Activated gamma-delta T cell (primary cell): ENCODE results near the gene COMTD1.
"Not testable (repeated sequence)": the region's sequence is repeated elsewhere in the genome, so short reads cannot be mapped to it uniquely, and the experiment has no call there.

Experiments
- DNase-seq: peaks from one replicate; lab custom pipeline; 2025; lab: John Stamatoyannopoulos, UW

Gene COMTD1

DNA sequence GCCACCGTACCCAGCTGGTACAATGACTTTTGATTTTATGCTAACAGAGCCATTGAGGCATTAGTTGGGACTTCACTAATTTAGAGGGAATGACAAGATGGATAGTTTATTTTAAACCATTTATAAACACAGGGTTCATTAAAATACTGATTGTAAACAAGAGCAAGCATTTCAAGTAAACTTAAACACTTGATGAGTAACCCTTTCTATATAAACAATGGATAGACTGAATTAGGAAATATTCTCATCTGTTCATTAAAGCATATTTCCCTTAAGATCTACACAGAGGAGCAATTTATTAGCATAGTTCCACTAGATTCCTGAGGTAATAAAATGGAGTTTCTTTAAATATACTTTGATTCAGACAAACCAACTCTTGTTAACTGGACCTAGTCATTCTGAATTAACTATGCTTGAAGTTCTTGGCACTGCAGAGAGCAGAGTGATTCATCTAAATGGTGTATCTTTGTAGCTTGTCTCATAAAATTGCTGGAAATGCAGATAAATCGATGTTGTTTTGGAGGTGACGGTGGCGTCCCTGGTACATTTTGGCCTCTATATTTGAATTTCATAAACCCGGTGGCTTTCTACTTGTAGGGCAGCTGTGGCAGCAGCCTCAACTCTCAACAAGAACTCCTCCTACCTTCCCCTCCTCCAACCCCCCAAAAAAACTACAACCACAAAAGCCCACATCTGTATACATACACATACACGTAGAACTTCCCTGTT, 40.6 kb downstream of the COMTD1 start:
- DNase-seq = no peak

DNA sequence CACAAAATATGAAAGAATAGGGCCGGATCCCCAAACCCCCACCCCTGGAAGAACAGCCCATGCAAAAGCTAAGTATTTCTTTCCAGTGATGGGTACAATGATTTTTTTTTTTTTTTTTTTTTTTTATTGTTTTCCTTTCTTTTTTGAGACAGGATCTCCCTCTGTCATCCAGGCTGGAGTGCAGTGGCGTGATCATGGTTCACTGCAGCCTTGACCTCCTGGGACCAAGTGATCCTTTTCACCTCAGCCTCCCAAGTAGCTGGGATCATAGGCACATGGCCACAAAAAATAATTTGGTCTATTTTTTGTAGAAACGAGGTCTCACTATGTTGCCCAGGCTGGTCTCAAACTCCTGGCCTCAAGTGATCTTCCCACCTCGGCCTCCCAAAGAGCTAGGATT, 41.1 kb downstream of the COMTD1 start:
- DNase-seq = not testable (repeated sequence)

DNA sequence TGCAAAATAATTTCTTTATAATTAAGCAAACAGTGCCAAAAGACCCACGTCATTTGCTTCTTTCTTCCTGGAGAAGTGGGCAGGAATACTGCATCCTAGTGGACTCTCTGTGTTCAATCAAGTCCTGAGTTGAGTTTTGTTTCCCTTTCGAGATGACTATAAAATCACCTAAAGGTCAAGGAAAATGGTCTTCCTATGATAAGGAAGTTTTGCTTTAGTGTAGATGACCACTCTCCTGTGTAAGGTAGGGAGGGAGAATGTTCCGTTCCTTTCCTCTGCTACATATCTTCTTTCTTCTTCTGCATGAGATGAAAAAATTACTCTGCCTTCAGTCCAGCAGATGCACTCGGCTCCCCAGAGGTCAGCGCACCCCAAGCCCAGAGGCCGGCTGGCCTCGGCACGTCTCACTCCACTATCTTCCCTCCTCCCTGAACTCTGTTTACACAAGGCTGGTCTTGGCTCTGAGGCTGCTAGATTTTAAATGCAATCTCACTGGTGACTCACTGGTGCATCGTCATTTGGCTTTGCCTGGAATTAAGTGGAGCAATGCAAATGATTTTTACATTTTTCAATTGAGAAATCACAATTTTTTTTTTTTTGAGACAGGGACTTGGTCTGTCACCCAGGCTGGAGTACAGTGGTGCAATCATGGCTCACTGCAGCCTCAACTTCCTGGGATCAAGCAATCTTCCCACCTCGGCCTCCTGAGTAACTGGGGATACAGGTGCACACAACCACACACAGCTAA, 43.8 kb downstream of the COMTD1 start:
- no peak for DNase-seq

GRCh38 chr10:75189266-75190096, 46.3 kb downstream of the COMTD1 start:
- no peak for DNase-seq

- not testable (repeated sequence) for DNase-seq
Observed at GRCh38 chr10:75188522-75188921, 47.2 kb downstream of the COMTD1 start.

DNA sequence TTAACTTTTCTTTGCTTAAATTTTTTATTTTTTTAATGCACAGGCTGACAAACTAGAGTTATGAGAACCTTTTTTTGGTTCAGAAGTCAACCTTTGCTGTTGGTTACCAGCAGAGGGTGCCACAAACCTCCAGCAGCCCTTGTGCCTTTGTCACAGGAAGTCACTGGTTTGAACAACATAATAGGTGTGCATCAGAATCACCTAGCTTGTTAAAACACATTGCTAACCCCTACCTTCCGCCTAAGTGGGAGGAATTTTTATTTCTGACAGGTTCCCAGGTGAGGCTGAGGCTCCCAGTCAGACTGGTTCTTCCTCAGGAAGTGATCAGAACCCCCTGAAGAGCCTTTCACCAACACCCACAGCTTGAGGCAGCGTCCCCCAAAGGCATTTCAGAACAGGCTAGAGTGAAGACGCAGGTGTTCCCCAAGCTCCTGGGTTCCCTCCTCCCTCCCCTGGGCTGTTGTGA, 47.8 kb downstream of the COMTD1 start:
- DNase-seq = no peak

DNA sequence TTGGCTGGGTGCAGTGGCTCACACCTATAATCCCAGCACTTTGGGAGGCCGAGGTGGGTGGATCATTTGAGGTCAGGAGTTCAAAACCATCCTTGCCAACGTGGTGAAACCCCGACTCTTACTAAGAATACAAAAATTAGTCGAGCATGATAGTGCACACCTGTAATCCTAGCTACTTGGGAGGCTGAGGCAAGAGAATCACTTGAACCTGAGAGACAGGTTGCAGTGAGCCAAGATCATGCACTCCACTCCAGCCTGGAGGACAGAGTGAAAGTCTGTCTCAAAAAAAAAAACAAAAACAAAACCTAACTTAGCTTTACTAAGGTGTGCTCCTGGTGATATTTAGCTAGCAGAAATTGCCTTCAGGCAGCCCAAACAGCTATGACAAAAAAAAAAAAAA, 49.4 kb downstream of the COMTD1 start:
- DNase-seq = no peak
